ENCODE measurements around the gene MAP3K14. TPM values are rescaled to one million over a fixed set of nuclear protein-coding genes. Genes with fewer than 3 reads are reported as not detected.

MAP3K14 gene
- total RNA-seq, 1 donor from 2014 or later = 16.6 TPM

- ATAC-seq (peak; percentile 92), DNase-seq (peak; percentile 92)
- intact Hi-C loops (cut with micrococcal nuclease) = no loop called here
These were observed 69.2 kb downstream of the MAP3K14 start for GRCh38 chr17:45247429-45248131.

- ATAC-seq (peak; percentile 54), DNase-seq (peak; percentile 57)
- intact Hi-C loops (cut with micrococcal nuclease) = no loop called here
These were observed 69.9 kb downstream of the MAP3K14 start for GRCh38 chr17:45246861-45247428.

- DNase-seq (no peak), ATAC-seq (no peak)
- intact Hi-C loops (cut with micrococcal nuclease) = no loop called here
These were observed 70.5 kb downstream of the MAP3K14 start for GRCh38 chr17:45246338-45246737.

- no peak for DNase-seq
- ATAC-seq = no peak
- intact Hi-C loops (cut with micrococcal nuclease) = no loop called here
These were observed 71.8 kb downstream of the MAP3K14 start for GRCh38 chr17:45244725-45245656.

- ATAC-seq (no peak), DNase-seq (no peak)
- intact Hi-C loops (cut with micrococcal nuclease) = no loop called here
These were observed 73.1 kb downstream of the MAP3K14 start for GRCh38 chr17:45243750-45244149.

- ATAC-seq = no peak
- intact Hi-C loops (cut with micrococcal nuclease) = no loop called here
- no peak for DNase-seq
These were observed 74.8 kb downstream of the MAP3K14 start for GRCh38 chr17:45242029-45242414.

- peak; percentile 29 for ATAC-seq
- intact Hi-C loops (cut with micrococcal nuclease) = no loop called here
- peak; percentile 57 for DNase-seq
These were observed 75.3 kb downstream of the MAP3K14 start for GRCh38 chr17:45241328-45242028.

GRCh38 chr17:45240905-45241327, 75.9 kb downstream of the MAP3K14 start:
- DNase-seq (no peak), ATAC-seq (no peak)

GRCh38 chr17:45238155-45238774, 78.6 kb downstream of the MAP3K14 start:
- DNase-seq = no peak
- ATAC-seq = no peak
- intact Hi-C loops (cut with micrococcal nuclease) = no loop called here

More at GRCh38 chr17:45240905-45241327, 75.9 kb downstream of the MAP3K14 start:
- intact Hi-C loops (cut with micrococcal nuclease) = no loop called here

- ATAC-seq = no peak
- no peak for DNase-seq
- intact Hi-C loops (cut with micrococcal nuclease) = no loop called here
These were observed 79.1 kb downstream of the MAP3K14 start for GRCh38 chr17:45237686-45238085.

GRCh38 chr17:45236282-45236606, 80.6 kb downstream of the MAP3K14 start:
- no peak for ATAC-seq
- intact Hi-C loops (cut with micrococcal nuclease) = no loop called here

GRCh38 chr17:45235416-45236281, 81.2 kb downstream of the MAP3K14 start:
- intact Hi-C loops (cut with micrococcal nuclease) = no loop called here
- peak; percentile 87 for DNase-seq
- ATAC-seq = peak; percentile 62

More at GRCh38 chr17:45236282-45236606, 80.6 kb downstream of the MAP3K14 start:
- no peak for DNase-seq

- ATAC-seq (no peak), DNase-seq (no peak)
- intact Hi-C loops (cut with micrococcal nuclease) = no loop called here
These were observed 82.0 kb downstream of the MAP3K14 start for GRCh38 chr17:45234641-45235415.

- intact Hi-C loops (cut with micrococcal nuclease) = no loop called here
- ATAC-seq (no peak), DNase-seq (no peak)
These were observed 83.3 kb downstream of the MAP3K14 start for GRCh38 chr17:45233423-45233924.

GRCh38 chr17:45232514-45233422, 84.1 kb downstream of the MAP3K14 start:
- DNase-seq = no peak
- intact Hi-C loops (cut with micrococcal nuclease) = no loop called here
- no peak for ATAC-seq

- ATAC-seq = no peak
- intact Hi-C loops (cut with micrococcal nuclease) = no loop called here
- DNase-seq = peak; percentile 53
These were observed 85.2 kb downstream of the MAP3K14 start for GRCh38 chr17:45231481-45232116.
